HG03571 (cell line): ENCODE results near the gene CDH11.

Experiments used
- ATAC-seq: cut with Tn5 transposase; IDR thresholded peaks from one replicate; pipeline ENCODE4 v1.9.1; 2021; ENCODE audit not compliant: unreplicated experiment

Gene CDH11

DNA sequence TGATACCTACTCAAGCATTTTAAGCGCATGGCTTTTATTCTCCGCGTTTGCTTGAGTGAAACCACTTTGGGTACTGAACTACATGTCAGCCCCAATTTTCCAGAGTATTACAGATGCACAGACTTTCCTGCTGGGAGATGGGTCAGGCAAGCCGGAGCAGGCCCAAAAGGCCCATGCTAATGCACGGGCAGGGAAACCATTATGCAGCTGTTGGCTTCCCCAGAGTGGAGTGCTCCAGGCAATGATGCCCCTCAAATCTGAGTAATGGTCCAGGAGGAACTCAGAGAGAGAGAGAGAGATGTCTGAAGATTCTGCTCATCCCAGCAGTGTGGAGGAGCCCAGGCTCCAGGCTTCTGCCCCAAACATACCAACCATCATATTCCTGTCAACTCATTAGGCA lies 80.2 kb downstream of the CDH11 start:
- no peak for ATAC-seq

DNA sequence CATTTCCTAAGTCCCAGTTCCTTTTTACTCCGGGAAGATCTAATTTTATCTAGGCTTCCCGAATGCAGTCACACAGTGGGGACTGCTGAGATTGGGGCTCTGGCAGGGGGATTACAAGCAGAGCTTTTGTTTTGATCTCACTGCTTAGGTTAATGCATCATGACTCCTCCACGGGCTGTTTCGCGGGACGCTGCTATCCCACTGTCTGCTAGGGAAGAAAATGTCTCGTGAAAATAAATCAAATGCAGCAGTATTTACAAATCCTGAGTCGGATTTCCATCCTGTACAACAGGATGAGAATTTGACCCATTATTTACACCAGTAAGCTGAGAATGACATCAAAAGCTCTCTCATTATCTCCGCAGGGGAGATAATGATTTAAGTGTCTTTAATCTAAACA lies 83.8 kb downstream of the CDH11 start:
- no peak for ATAC-seq

DNA sequence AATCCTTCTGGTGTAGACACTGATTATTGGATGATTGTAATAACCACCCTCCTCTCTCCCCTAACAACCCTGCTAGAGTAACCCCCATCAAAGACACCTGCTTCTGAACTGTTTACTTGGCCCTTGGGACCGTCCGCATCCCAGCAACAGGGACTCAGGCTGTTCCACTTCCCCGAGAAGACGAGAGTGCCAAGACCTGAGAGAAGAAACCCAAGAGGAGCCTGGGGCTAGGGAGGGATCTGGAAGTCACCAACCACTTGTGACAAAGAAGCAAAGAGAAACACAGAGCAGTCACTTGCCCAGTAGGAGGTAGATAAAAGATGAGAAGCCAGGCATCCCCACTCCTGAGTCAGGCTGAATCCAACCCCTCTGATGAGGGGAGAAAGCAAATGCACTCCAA lies 84.3 kb downstream of the CDH11 start:
- no peak for ATAC-seq

DNA sequence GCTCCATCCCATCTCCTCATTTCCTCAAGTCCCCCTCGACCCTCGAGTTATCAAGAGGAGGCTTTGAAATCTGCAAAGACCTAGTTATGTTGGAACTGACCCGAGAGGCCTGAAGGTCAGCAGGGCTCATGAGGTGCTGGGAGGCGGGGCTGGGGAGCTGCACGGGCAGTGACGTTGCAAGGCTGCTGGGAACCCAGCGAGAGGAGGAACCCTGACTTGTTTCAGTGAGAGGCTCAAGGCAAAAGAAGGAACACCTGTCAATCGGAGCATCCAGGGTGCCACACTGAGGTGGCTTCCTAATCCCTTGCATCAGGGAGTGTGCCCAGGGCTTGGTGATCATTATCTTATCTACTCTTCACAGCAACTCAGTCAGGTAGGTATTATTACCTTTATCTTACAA lies 86.9 kb downstream of the CDH11 start:
- no peak for ATAC-seq

DNA sequence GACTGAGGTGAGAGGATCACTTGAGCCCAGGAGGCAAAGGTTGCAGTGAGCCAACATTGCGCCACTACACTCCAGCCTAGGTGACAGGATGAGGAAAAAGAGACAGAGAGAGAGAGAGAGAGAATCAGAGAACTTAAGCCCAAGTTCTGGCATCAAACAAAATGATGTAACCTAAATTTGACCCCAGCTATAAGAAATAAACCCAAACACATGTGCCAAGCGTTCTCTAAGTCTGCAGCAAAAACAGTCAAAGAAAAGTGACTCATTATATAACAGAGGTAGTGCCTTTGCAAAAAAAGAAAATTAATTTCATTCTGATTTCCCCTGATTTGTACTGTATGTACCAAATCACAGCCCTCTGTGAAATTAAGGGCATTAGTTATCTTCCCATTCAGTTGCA lies 89.5 kb downstream of the CDH11 start:
- ATAC-seq: no peak

DNA sequence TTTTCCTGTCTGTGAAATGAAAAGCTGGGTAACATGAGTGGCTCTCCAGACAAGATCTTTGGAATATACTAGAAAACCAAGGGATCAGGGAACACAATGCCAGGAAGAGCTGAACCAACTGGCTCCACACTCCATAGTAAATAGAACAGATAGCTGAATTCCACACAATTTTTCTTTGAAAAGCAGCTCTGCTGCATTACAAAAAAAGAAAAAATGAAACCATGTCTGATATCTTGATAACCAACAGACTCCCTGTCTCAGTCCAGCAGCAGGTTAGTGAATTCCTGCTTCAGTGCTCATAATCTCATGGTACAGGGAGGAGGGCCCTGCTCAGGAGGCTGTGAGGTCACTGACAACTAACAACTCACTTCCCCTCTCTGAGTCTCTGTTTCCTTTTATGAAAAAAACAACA lies 97.1 kb downstream of the CDH11 start:
- ATAC-seq: no peak

DNA sequence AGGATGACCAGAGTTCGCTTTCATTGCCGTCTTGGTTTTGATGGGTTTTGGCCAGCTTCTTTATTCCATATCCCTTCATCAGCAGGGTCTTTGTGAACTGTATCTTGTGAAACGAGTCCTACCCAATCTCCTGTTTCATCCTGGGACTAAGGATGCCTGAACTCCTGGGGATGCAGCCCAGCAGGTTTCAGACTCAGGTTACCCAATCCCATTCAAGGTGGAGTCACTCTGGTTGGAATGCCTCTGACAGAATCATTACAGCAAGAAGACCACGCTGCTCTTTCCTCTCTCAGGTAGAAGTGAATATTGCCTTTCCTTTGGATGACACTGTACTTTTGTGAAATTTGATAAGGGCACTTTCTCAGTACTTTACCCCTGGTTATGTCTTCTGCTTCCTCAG lies 98.1 kb downstream of the CDH11 start:
- no peak for ATAC-seq

DNA sequence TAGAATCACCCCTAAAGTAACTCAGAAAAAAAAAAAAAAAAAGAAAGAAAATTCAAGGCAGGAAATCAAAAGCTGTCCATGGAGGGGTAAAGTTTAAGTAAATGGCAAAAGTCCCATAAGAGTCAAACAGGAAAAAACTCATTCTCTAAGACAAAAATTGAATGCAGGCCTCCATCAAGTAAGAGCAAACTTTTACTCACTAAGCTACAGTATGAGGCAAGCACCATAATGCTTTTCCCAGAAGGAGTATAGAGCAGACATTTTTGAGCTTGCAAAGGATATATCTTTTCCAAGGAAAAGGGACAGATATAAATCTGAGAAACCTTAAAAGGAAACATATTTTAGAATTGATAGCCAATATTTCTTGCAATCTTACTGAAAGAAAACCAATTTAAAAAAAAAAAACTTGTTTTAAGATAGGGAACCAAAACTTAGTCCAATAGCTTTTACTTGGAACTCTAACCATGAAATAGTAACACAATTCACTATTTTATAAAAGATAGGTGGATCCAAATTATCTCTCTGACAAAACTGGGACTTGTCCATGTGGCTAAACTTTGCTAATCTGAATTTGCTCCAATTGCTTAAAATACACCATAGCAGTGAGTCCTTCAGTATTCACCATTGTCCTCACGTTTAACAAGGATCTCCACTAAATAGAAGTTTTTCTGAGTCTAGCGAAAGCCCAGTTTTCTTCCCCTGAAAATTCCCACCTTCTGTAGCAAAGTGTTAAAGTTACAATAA lies 99.8 kb downstream of the CDH11 start:
- no peak for ATAC-seq

DNA sequence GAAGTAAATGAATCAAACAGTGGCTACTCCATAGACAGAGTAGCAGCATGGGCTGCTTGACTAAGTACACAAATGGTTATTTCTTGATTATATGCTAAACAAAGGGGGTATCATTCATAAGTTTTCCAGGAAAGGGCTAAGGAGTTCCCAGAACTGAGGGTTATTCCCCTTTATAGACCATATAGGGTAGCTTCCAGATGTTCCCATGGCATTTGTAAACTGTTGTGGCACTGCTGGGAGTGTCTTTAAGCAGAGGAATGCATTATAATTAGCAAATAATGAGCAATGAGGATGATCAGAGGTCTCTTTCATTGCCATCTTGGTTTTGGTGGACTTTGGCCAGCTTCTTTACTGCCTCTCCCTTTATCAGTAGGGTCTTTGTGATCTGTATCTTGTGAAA lies 105.1 kb downstream of the CDH11 start:
- no peak for ATAC-seq

DNA sequence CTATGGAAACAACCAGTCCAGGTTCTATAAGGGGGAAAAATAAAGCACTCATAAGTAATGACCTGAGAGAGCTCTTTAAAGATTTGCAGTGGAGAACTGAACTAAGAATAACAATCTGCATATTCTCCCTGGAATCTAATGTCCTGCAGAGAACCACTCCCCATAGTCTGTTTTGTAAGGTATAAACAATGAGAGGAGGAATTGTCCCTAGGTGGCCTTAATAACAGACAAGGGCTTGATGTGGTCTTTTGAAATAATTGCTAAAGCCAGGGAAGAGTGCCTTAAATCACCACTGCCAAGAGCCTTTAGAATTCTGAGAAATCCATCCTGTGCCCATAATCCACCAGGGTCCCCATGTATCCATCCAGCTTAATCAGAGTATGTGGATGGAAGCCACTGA lies 106.3 kb downstream of the CDH11 start:
- no peak for ATAC-seq

DNA sequence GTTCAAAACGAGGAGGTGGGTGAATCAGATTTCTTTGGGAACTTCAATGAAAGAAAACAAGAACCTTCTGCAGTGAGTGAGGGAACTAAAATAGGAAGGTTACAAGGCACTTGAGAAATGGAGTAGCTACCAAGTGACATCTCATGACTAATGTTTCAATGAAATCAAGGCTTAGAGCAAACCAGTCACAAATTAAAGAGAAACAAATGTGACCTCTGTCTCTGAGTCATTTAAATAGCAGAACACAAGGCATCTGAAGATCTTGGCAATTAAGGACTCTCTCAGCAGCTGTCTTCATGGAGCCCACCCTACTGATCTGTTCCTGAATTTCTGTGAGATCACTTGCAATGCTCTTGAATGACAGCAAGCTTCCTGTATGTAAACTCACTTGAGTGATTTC lies 109.5 kb downstream of the CDH11 start:
- ATAC-seq: no peak

DNA sequence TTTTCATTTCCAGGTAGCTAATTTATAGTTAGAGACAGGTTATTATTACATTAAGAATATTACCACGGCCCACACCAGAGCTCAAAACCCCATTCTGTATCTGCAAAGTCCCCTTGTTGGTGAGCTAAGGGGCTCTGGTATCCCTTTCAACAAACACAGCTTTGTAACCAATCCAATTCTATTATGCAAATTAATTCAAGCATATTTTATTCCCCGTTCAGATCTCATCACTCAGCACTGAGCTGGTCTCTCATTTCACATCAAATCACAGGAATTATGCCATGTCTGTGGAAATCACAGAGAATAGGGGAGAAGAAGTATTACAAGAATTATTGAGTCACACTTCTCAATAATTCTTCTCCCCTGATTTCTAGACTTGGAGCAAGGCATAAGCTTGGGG lies 111.7 kb downstream of the CDH11 start:
- ATAC-seq: no peak

DNA sequence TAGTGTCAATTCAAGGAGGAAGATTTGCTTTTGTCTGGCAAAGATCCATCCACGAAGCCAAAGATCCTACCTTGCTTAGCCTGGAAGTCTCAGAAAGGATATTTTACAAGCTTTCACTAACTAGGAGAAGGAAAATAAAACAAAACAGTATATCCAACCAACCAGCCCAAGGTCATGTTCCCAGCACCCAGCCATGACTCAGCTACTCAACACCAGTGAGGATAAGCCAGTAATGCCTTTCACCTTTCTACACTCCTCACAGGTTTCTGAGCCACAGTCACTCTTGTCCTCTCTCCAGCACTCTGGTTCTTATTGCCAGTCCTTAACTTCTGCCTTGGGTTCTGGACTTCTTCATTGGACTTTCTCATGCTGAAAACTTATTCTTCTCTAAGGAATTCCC lies 116.2 kb downstream of the CDH11 start:
- ATAC-seq: no peak

DNA sequence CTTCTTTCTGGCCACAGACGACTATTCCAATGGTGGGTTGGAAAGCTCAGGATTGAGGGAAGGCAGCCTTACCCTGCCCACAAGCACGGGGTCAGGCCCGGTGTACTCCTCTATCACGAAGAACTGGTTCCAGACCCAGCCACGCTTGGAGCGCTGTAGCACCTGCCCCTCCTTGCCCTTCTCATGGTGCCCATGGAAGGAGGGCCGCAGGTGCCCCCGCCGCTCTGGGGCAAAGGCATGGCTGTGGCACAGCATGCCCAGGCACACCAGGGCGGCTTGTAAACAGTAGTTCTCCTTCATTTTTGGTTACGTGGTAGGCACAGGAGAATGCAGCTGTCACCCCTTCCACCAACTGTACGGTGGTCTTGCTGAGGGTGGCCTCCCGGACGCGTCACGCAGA lies 117.3 kb downstream of the CDH11 start:
- no peak for ATAC-seq

DNA sequence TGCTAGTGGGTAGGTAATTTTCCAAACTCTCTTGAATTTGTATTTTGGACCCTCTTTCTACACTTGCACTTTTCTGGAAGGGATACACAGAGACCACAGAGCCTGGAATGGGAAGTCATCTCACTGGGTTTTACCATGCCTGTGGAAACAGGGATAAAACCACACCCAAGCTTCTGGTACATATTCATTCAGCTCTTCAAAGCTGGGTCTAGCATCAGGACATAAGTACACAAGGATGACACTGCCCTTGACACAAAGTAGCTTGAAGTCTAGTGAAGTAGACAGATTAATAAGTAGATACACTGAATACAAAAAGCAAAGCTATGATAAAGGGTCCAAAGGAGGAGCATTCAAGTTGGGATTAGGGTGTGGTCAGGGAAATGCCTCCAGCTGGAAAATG lies 118.2 kb downstream of the CDH11 start:
- ATAC-seq: no peak

DNA sequence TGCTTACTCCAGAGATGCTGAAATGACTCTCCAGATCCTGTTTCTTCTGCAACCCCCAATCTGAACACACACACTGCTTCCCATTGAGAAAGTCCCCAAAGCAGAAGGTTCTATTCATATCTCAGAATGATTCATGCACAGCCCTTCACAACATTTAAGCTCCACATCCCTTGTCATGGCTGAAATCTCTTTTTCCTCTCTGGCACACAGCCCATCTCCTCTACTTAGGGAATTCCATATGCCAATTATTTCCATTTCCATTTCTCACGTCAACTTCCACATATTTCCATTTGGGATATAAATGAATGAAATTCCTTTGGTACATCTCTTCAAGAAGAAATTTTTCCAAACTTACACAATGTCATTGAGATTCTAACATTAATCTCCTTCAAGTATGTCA lies 119.6 kb downstream of the CDH11 start:
- no peak for ATAC-seq

DNA sequence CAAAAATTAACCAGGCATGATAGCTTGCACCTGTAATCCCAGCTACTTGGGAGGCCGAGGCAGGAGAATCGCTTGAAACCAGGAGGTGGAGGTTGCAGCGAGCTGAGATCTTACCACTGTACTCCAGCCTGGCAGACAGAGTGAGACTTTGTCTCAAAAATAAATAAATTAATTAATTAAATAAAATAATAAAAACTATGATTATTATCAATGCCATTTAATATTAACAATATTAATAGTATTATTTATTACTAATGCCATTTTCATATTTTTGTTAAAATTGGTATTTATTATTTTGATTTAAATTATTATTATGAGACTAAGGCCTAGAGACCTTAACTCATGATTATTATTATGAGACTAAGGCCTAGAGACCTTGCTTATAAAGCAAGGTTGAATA lies 121.2 kb downstream of the CDH11 start:
- ATAC-seq: no peak

DNA sequence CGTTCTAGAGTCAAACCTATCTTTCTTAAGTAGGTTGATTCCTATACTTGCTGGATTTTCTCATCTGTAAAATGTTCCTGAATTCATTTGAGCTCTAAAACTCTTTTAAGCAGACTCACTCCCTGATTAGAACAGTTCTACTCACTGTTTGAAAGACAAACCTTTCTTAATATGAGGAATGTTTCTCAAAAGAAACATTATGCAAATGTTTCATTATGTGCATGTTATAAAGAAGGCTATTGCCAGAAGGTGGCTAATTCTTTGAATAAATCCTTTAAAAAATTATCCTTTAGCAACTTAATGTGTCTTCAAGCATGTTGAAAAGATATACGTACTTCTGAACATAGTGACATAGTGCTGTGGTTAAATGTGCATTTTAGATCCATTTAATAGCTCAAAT lies 124.1 kb downstream of the CDH11 start:
- no peak for ATAC-seq

DNA sequence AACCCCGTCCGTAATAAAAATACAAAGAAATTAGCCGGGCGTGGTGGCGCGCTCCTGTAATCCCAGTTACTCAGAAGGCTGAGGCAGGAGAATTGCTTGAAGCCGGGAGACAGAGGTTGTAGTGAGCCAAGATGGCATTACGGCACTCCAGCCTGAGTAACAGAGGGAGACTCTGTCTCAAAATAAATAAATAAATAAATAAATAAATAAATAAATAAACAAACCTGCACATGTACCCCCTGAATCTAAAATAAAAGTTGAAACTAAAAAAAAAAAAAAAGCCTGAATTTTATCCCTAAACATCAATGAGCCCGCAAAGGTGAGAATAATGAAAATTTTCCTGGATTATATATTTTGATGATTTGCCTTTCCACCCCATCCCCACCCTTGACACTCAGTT lies 124.7 kb downstream of the CDH11 start:
- no peak for ATAC-seq

DNA sequence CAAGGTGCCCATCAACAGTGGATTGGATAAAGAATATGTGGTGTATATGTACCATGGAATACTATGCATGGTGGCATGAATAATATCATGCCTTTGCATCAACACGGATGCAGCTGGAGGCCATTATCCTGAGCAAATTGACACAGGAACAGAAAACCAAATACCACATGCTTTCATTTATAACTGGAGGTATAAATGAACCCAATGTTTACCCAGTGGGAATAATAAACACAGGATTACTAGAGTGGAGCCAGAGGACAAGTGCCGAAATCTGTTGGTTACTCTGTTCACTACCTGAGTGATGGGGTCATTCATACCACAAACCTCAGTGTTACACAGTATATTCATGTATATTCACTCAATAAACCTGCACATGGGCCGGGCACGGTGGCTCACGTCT lies 125.2 kb downstream of the CDH11 start:
- ATAC-seq: no peak

DNA sequence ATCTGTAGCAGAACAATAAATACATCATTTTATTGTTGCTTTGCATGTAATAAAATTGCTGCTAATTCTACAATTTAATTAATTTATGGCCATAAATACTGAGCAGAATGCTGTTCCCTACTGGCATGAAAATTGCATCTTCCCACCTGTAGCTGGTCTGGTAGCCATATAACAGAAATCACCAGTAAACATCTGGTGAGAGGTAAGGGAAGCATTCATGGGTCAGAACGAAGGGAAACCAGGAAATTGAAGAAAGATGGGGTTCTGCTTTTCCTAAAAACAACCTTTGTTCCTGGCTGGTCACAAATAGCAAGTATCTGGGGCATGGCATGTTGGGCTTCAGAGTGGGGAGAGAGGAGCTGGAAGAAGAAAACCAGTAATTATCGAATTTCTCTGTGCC lies 128.4 kb downstream of the CDH11 start:
- ATAC-seq: no peak

DNA sequence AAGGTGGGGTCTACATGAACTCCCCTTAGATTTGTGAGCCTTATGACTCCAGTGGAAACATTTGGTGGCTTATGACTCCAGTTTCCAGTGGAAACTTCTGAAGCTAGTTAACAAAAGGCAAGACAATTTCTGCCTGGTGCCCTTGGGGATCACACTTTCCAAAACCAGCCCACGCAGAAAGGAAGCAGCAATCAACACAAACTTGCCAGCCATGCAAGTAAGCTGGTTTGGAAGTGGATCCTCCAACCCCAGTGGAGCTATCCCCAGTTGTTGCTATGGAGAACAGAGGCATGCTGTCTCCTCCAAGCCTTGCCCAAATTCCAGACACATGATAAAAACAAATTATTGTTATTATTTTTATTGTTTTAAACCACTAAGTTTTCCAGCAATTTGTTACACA lies 130.9 kb downstream of the CDH11 start:
- no peak for ATAC-seq

DNA sequence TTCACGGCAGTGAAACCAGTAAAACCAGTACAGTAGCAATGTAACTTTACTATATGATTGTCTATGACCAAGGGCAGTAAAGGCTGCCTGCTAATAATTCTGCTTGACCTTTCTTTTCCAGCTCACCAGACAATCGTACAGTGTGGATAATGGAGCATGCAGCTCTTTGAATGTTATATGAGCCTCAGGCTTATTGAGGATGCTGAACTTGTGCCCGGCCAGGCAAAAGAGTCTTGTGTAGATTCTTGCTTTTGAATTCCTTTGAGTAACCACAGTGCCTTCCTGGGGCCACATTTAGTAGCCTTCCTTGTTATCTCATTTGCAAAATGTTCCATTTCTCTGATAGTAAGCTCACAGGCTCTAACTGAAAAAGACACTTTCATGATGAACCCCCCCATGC lies 131.8 kb downstream of the CDH11 start:
- no peak for ATAC-seq

DNA sequence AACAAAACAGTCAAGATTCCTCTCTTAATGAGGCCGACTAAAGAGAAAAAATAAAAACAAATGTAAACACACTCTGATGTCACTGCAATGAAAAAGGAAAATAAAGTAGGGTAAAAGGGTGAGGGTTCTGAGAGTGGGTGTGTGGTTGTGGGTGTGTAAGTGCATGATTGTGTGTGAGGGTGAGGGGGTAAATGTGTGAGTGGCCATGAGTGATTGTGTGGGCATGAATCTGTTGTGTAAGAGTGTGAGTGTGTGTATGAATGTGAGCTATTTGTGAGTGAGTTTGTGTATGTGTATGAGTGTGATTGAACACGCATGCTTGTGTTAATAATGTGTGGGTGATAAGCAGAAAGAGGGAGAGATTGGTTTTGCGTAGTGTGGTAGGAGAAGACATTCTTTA lies 132.8 kb downstream of the CDH11 start:
- no peak for ATAC-seq
